SW 1271 (cell line): ENCODE results near the gene MCTP1.
"Not testable (repeated sequence)": the region's sequence is repeated elsewhere in the genome, so short reads cannot be mapped to it uniquely, and the experiment has no call there.

Experiments used
- DNase-seq, 2 experiments: peaks; one replicate each; lab custom pipeline; 2025; lab: John Stamatoyannopoulos, UW

Gene MCTP1

GRCh38 chr5:95181644-95182043, 103.2 kb downstream of the MCTP1 start:
- no peak for DNase-seq

- peak in 1 of 2 experiments; percentile 8 for DNase-seq
These were observed 106.7 kb downstream of the MCTP1 start for GRCh38 chr5:95178046-95178651.

- no peak for DNase-seq
These were observed 107.4 kb downstream of the MCTP1 start for GRCh38 chr5:95177456-95177855.

- DNase-seq, result no peak
These were observed 109.8 kb downstream of the MCTP1 start for GRCh38 chr5:95175106-95175505.

GRCh38 chr5:95172659-95173058, 112.2 kb downstream of the MCTP1 start:
- DNase-seq, result no peak

- DNase-seq, result no peak
These were observed 120.0 kb downstream of the MCTP1 start for GRCh38 chr5:95164861-95165260.

- DNase-seq, result no peak
These were observed 121.8 kb downstream of the MCTP1 start for GRCh38 chr5:95163079-95163478.

GRCh38 chr5:95162231-95162992, 122.5 kb downstream of the MCTP1 start:
- DNase-seq, result no peak

- DNase-seq, result no peak
These were observed 125.3 kb downstream of the MCTP1 start for GRCh38 chr5:95159603-95160002.

GRCh38 chr5:95155888-95156287, 129.0 kb downstream of the MCTP1 start:
- no peak for DNase-seq

- DNase-seq, result no peak
These were observed 131.4 kb downstream of the MCTP1 start for GRCh38 chr5:95153511-95153910.

GRCh38 chr5:95152535-95152934, 132.4 kb downstream of the MCTP1 start:
- DNase-seq, result no peak

GRCh38 chr5:95152131-95152530, 132.8 kb downstream of the MCTP1 start:
- no peak for DNase-seq

- DNase-seq, result no peak
These were observed 133.2 kb downstream of the MCTP1 start for GRCh38 chr5:95151694-95152093.

GRCh38 chr5:95149387-95149786, 135.5 kb downstream of the MCTP1 start:
- no peak for DNase-seq

GRCh38 chr5:95148453-95148852, 136.4 kb downstream of the MCTP1 start:
- DNase-seq, result no peak

- DNase-seq, result not testable (repeated sequence)
These were observed 141.0 kb downstream of the MCTP1 start for GRCh38 chr5:95143858-95144257.

GRCh38 chr5:95142145-95142544, 142.7 kb downstream of the MCTP1 start:
- DNase-seq, result no peak

- no peak for DNase-seq
These were observed 143.8 kb downstream of the MCTP1 start for GRCh38 chr5:95141141-95141540.

GRCh38 chr5:95134326-95134725, 150.6 kb downstream of the MCTP1 start:
- DNase-seq, result no peak

GRCh38 chr5:95132096-95132495, 152.8 kb downstream of the MCTP1 start:
- no peak for DNase-seq

GRCh38 chr5:95130941-95131340, 154.0 kb downstream of the MCTP1 start:
- no peak for DNase-seq

- no peak for DNase-seq
These were observed 160.2 kb downstream of the MCTP1 start for GRCh38 chr5:95124731-95125130.

- no peak for DNase-seq
These were observed 160.8 kb downstream of the MCTP1 start for GRCh38 chr5:95124101-95124500.
